ENCODE data around the gene SLC10A7. TPM values are rescaled to one million over a fixed set of nuclear protein-coding genes. Genes with fewer than 3 reads are reported as not detected.

SLC10A7 gene
- total RNA-seq, 1 donor: 18.2 TPM

DNA sequence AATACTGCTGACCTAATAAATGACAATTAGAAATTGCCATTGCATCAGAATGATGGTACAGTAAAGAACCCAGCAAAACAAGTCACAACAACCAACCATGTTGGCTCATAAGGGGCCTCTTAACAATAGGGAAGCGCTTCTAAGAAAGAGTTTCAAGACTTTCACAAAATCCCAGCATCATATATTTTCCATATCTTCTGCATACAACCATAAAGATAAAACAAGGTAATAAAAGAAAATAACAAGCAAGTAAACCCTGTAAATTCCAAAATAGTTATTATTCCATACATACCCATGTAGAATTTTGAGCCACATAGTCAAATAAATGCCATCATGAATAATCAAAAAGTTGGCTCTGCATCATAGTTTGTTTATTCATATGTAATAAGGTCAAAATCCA, 8.2 kb downstream of the SLC10A7 start:
- no peak for DNase-seq (ENCODE audit: low read depth)
- H3K4me3 ChIP-seq (ENCODE audit: low read depth, low read length): no peak overlapping the region
- TF ChIP-seq, protein P1, sequence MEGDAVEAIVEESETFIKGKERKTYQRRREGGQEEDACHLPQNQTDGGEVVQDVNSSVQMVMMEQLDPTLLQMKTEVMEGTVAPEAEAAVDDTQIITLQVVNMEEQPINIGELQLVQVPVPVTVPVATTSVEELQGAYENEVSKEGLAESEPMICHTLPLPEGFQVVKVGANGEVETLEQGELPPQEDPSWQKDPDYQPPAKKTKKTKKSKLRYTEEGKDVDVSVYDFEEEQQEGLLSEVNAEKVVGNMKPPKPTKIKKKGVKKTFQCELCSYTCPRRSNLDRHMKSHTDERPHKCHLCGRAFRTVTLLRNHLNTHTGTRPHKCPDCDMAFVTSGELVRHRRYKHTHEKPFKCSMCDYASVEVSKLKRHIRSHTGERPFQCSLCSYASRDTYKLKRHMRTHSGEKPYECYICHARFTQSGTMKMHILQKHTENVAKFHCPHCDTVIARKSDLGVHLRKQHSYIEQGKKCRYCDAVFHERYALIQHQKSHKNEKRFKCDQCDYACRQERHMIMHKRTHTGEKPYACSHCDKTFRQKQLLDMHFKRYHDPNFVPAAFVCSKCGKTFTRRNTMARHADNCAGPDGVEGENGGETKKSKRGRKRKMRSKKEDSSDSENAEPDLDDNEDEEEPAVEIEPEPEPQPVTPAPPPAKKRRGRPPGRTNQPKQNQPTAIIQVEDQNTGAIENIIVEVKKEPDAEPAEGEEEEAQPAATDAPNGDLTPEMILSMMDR (IDR thresholded peaks at IDR 0.05; ENCODE audit: insufficient read depth, low read length): no peak

DNA sequence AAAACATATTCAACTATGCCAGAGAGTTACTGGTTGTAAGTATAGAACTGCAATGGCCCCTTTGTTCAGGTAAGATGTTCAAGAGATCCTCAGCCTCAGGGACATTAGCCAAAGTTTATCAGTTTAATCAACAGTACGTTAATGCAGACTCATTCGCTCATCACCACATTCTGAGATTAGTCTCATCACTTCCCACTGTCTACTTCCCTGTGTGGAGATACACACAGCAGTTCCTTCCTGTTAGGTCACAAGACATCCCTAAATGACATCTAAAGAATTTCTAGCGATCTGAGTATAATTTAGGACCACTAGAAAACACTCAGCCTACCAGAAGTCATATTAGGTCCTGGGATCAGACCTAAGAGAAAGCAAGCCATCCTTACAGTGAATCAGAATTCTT, 10.4 kb downstream of the SLC10A7 start:
- TF ChIP-seq, protein P1 (IDR thresholded peaks at IDR 0.05; ENCODE audit: insufficient read depth, low read length): no peak
- H3K4me3 ChIP-seq (ENCODE audit: low read depth, low read length): no peak overlapping the region
- DNase-seq (ENCODE audit: low read depth): no peak

DNA sequence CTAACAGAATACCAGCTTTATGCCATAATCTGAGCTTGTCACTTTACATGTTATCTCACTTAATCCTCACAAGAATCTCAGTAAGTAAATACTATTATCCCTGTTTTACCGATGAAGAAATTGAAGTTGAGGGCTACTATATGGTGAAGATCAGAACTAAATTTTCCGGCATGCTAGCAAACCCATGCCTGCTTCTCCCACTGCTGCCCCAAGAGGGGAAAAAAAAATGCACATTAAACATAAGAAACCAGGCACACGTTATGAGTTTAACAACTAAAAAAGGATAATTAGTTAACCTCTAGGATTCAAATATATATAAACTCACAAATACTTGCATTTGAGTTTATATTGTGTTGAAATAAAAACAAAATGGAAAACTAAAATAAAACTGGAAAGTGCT, 10.8 kb downstream of the SLC10A7 start:
- TF ChIP-seq, protein P1 (IDR thresholded peaks at IDR 0.05; ENCODE audit: insufficient read depth, low read length): peak; percentile 21
- no peak for DNase-seq (ENCODE audit: low read depth)
- no peak overlapping the region for H3K4me3 ChIP-seq (ENCODE audit: low read depth, low read length)

DNA sequence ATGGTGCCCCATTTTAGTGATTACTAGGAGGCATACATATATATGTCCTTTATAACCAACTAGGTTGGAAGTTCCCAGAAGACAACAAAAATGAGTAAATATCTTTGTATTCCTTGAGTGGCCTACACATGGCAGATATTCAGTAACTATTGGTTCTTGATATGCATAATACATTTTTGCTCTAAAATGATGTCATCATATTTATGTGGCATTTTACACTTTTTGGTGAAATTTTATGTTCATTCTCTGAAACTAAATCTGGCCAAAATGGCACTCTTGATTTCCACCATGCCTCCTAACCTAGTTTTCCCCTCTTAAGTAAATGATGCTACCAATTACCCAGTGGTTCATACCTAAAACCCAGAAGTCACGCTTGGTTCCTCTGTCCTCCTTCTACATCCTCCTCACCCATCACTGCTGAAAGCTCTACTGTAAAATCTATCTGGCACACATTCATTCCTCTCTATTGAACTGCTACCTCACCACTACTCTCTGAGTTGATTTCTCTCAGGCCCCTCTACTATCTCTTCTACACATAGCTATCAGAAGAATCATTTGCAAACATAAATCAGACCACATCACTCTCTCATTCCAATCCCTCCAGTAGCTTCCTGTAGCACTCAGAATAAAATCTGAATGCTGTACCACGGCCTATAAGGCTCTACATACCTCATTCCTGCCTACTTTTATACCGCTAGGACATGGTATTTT, 13.4 kb downstream of the SLC10A7 start:
- TF ChIP-seq, protein P1 (IDR thresholded peaks at IDR 0.05; ENCODE audit: insufficient read depth, low read length): no peak
- no peak overlapping the region for H3K4me3 ChIP-seq (ENCODE audit: low read depth, low read length)
- DNase-seq (ENCODE audit: low read depth): no peak

DNA sequence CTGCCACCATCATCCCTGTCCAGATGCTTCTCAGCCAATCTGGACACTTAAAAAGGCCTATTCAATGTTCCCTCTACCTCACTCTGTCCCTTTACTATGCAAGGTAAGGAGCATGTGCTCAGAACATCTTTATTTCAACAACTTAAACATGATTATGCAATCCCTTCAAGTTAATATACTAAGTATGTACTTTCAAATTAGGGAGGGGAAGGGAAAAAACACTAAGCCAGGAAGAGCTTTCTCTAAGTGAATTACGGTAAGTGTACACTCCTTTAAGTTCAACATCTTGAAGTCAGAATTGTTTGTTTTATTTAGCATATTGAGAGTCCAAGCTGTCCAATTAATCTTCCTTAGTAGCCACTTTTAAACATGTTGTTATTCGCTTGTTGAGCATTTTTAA, 14.1 kb downstream of the SLC10A7 start:
- DNase-seq (ENCODE audit: low read depth): no peak
- TF ChIP-seq, protein P1 (IDR thresholded peaks at IDR 0.05; ENCODE audit: insufficient read depth, low read length): no peak
- no peak overlapping the region for H3K4me3 ChIP-seq (ENCODE audit: low read depth, low read length)

DNA sequence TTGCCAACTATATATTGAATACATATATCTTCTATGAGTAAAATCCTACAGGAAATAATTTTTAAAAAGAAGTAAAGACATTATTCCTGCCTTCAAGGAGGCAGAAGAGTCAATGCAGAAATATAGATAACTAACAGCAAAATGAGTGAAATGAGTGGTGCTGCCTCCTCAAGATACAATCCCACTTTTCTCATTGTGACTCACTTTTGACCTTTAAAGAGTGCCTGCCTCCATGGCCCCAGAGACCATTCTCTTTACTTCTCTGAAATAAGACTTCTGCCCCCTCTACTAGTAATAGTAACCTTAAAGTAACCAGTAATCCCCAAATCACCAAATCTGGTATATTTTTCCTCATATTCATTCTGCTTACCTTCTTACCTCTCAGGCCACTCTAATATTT, 15.5 kb downstream of the SLC10A7 start:
- no peak overlapping the region for H3K4me3 ChIP-seq (ENCODE audit: low read depth, low read length)
- DNase-seq (ENCODE audit: low read depth): no peak
- TF ChIP-seq, protein P1 (IDR thresholded peaks at IDR 0.05; ENCODE audit: insufficient read depth, low read length): no peak

DNA sequence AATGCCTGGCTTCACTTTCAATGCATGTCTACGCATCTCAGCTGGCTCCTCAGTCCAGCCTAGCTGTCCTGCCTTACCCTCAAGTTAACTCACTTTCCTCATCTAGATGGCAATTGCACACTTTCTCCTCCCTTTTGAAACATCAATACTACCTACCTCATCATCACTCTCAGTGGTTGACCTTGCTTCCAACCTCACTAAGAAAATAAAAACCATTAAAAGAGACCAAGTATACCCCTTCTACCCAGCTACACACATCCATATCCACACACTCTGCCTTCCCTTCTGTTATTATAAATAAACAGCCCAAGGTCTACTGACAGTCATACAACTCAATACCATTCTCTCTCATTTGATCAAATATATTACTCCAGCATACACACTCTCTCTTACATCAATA, 21.5 kb downstream of the SLC10A7 start:
- TF ChIP-seq, protein P1 (IDR thresholded peaks at IDR 0.05; ENCODE audit: insufficient read depth, low read length): no peak
- DNase-seq (ENCODE audit: low read depth): no peak
- no peak overlapping the region for H3K4me3 ChIP-seq (ENCODE audit: low read depth, low read length)
